ENCODE measurements around the gene DGKI. TPM values are rescaled to one million over a fixed set of nuclear protein-coding genes. Genes with fewer than 3 reads are reported as not detected.

DGKI gene
- total RNA-seq, 1 experiment from 2014 or later, result 0.55 TPM

DNA sequence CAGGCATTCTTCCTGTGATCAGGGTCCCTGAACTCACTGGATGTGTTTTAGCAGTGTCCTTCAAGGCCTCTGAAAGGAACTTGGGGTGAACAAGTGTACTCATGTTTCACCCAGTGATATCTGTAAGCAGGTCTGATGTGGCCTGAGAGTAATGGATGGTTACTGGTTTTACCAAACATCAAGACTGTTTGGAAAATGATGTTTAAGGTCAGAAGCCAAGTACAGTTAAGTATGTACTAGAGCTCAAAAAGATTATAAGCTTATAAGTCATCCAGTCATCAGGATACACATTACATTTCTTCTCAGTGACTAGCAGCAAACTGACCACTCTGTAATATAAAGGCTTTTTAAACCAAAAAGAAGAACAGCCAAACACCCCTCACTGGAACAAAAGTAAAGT lies 423.5 kb downstream of the DGKI start:
- Histone ChIP-seq H2AK5ac (ENCODE audit: insufficient read length, low read length) (no peak overlapping the region), H3K56ac (ENCODE audit: insufficient read length, low read depth, low read length) (no peak overlapping the region), H3K9ac (ENCODE audit: extremely low read depth, insufficient read length, low read length) (no peak overlapping the region), H3K4me2 (ENCODE audit: insufficient read depth, insufficient read length, low read length) (no peak overlapping the region), H3K14ac (ENCODE audit: insufficient read depth, low read length) (no peak overlapping the region), H4K91ac (ENCODE audit: insufficient read length, low read depth, low read length) (no peak overlapping the region), H3K79me1 (ENCODE audit: insufficient read depth, low read depth, low read length, poor library complexity, severe bottlenecking) (no peaks in the 10 kb centered on the region), H3K79me2 (ENCODE audit: insufficient read depth, low read length) (no peaks in the 10 kb centered on the region), H2BK120ac (ENCODE audit: low read depth, low read length, poor library complexity, severe bottlenecking) (no peak overlapping the region), H2BK15ac (ENCODE audit: low read depth, low read length) (no peak overlapping the region), H2BK12ac (ENCODE audit: insufficient read length, low read depth, low read length) (no peak overlapping the region), H3K4me1 (ENCODE audit: insufficient read depth, low read length) (no peaks in the 10 kb centered on the region), H2AFZ (ENCODE audit: low read length) (no peak overlapping the region), H3K27ac (ENCODE audit: insufficient read length, low read depth, low read length) (no peak overlapping the region), H4K20me1 (ENCODE audit: control insufficient read depth, insufficient read depth, insufficient read length) (no peaks in the 10 kb centered on the region), H3K18ac (ENCODE audit: insufficient read length, low read depth, low read length) (no peak overlapping the region), H3K23ac (ENCODE audit: insufficient read length, low read depth, low read length) (no peak overlapping the region), H3K23me2 (ENCODE audit: insufficient read length, low read depth, low read length, poor library complexity, severe bottlenecking) (no peaks in the 10 kb centered on the region), H3K9me3 (ENCODE audit: control insufficient read depth, low read depth, low read length) (no peaks in the 10 kb centered on the region), H3T11ph (ENCODE audit: low read length) (no peak overlapping the region), H4K8ac (replicated peaks; ENCODE audit: insufficient read length, low read depth, low read length) (no peak overlapping the region), H3K4ac (ENCODE audit: low read depth, low read length) (no peak overlapping the region), H4K5ac (ENCODE audit: insufficient read length, low read depth, low read length) (no peak overlapping the region), H2BK20ac (ENCODE audit: low read depth, low read length, poor library complexity, severe bottlenecking) (no peak overlapping the region), H2BK5ac (ENCODE audit: insufficient read length, low read length) (no peak overlapping the region), H3K27me3 (ENCODE audit: insufficient read depth, low read length) (no peaks in the 10 kb centered on the region)
- no peak overlapping the region for H3K27ac Mint-ChIP-seq
- H3K4me3 Mint-ChIP-seq, result no peak overlapping the region
- H3K4me1 Mint-ChIP-seq, result peaks cover 0 to 3% of the 10 kb centered on the region in 2 experiments; a peak in 1 of 4 replicates
- TF ChIP-seq, protein P1, sequence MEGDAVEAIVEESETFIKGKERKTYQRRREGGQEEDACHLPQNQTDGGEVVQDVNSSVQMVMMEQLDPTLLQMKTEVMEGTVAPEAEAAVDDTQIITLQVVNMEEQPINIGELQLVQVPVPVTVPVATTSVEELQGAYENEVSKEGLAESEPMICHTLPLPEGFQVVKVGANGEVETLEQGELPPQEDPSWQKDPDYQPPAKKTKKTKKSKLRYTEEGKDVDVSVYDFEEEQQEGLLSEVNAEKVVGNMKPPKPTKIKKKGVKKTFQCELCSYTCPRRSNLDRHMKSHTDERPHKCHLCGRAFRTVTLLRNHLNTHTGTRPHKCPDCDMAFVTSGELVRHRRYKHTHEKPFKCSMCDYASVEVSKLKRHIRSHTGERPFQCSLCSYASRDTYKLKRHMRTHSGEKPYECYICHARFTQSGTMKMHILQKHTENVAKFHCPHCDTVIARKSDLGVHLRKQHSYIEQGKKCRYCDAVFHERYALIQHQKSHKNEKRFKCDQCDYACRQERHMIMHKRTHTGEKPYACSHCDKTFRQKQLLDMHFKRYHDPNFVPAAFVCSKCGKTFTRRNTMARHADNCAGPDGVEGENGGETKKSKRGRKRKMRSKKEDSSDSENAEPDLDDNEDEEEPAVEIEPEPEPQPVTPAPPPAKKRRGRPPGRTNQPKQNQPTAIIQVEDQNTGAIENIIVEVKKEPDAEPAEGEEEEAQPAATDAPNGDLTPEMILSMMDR (conservative IDR thresholded peaks at IDR 0.05), result no peak
- peaks cover 3 to 21% (median 6%) of the 10 kb centered on the region in 3 experiments; a peak in 5 of 7 replicates for H3K36me3 Mint-ChIP-seq (ENCODE audit: insufficient read depth in 1 of 3, low read depth in 3 of 3)
- DNase-seq, result no peak
- H3K9me3 Mint-ChIP-seq, result peaks cover 16 to 17% of the 10 kb centered on the region in 2 experiments
- H3K27me3 Mint-ChIP-seq (ENCODE audit: low read depth), result no peaks in the 10 kb centered on the region; the same call in 1 of the 2 replicates
